ENCODE data around the gene PGK1. TPM values are rescaled to one million over a fixed set of nuclear protein-coding genes. Genes with fewer than 3 reads are reported as not detected.
A peak's percentile ranks its signal among the peaks of the same experiment; 100 is the strongest.
"Not testable (repeated sequence)": the region's sequence is repeated elsewhere in the genome, so short reads cannot be mapped to it uniquely, and the experiment has no call there.

The PGK1 gene
- total RNA-seq, 1 experiment from 2014 or later: 432 TPM

DNA sequence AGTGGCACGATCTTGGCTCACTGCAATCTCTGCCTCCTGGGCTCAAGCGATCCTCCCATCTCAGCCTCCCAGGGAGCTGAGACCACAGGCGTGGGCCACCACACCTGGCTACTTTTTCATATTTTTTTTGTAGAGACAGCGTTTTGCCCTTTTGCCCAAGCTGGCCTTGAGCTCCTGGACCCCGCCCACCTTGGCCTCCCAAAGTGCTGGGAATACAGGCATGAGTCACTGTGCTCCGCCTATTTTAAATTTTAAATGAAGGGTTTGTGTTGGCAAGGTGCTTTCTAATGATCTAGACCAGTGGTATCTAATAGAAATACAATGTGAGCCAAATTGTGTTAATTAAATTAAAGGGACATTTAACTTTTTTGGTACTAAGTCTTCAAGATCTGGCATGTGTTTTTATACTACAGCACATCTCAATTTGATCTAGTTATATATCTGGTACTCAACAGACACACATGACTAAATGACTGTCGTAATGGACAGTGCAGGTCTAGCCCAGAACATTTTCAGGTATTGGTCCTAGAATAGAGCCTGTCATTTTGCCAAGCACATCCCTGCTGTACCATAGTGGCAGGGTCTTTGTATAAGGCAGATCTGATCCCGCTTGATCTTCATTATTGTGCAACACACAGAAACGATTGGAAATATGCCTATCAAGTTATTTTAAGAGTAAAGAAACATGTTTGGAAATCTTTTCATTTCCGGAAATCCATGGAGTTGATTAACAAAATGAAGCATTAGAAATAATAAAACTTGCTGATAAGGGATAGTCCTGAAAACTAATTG is 7.3 kb downstream of the PGK1 start:
- DNase-seq (ENCODE audit: low spot score): no peak

DNA sequence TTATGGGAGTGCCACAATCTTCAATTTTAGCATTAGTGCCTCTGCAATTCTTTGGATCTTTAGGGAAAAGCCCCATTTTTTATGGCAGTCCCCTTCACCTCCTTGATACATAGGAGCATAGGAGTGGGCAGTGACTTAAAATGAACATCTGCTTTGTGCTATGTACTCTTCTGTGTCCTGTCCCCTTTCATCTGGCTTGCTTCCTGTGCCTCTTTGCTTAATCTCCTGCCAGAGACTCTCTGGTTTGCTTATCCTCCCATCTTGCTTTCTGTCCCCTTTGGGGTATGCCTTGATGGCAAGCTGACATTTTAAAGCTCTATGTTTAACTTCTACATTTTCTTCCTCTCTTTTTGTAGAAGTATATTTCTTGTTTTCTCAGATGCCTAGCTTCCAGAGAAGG is 12.3 kb downstream of the PGK1 start:
- no peak for DNase-seq (ENCODE audit: low spot score)

DNA sequence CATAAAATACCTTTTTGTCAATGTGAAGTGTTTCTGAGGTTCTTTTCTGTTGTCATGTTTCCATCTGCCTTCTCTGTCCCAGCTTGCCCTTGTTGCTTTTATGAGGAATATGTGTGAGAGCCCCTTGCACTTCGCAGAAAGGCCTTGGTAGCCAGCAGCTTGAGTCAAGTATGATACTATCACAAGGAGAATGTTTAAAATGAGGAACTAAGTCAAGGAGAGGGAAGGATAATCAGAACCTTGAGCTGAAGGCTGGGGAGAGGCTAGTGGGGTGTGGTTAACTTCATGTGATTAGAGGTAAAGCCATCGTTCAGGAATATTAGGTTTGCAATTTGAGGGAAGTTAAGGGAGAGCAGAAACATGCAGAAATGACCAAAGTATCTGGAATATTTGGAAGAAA is 12.7 kb downstream of the PGK1 start:
- no peak for DNase-seq (ENCODE audit: low spot score)

DNA sequence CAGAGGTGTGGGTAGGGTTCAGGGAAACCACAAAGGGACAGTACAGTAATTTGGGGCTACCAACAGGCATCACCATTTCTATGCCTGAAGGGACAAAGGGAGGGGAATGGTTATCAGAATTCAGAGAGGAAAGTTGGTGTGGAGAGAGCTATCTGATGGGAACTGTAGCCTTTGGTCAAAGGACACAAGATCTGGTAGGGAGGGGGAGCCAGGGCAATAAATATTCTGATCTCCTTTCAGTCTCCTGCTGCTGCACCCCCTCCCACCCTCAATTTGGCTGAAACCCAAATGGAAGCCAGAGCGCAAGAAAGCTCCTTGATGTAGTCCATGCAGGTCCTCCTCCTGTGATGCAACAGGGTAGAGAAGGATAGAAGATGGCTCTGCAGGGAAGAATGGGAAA is 14.6 kb downstream of the PGK1 start:
- no peak for DNase-seq (ENCODE audit: low spot score)

DNA sequence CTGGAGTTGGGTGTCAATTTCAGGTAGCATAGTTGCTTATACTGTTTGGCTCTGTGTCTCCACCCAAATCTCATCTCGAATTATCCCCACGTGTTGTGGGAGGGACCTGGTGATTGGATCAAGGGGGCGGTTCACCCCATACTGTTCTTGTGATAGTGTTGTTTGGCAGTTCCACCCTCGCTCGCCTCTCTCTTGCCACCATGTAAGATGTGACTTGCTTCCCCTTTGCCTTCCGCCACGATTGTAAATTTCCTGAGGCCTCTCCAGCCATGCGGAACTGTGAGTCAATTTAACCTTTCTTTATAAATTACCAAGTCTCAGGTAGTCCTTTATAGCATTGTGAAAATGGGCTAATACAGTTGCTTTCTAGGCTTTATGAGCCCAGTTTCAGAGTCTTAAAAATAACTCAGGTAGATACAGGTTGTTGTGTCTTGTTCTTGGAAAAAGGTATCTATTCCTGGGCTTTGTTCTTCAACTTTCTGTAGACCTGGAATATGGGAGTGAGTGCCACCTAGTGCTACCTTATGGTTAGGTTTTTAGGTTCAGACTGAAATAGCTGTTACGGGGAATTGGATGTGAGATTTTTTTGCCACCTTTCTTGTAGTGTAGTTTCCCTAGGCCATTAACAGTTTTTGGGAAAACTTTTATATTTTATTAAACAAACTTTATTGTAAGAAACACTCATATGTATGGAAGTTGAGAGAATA is 15.6 kb downstream of the PGK1 start:
- no peak for DNase-seq (ENCODE audit: low spot score)

DNA sequence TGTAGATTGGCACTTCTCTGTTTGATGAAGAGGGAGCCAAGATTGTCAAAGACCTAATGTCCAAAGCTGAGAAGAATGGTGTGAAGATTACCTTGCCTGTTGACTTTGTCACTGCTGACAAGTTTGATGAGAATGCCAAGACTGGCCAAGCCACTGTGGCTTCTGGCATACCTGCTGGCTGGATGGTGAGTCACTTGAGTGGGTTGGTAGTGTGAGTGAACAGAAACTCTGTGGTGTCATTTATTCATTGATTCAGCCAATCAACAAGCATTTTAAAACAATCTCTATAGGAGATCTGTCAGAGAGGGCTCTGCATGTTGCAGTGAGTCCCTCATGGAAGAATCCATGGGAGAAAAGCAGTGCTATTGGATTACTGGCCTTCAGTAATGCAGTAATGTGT is 19.1 kb downstream of the PGK1 start:
- no peak for DNase-seq (ENCODE audit: low spot score)

DNA sequence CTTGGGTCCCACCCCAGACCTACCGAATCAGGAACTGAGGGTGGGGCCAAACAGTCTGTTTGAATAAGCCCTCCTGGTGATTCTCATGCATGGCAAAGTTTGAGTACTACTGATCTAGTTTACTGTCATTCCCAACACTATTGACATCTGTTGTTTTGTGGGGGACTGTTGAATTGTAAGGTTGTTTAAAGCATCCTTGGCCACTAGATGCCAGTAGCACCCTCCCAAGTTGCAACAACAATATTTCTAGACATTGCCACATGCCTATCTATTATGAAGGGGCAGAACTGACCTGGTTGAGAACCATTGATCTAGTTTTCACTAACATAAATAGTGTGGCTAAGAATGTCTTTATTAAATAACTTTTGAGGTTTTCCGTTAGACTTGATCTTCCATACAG is 20.3 kb downstream of the PGK1 start:
- no peak for DNase-seq (ENCODE audit: low spot score)

DNA sequence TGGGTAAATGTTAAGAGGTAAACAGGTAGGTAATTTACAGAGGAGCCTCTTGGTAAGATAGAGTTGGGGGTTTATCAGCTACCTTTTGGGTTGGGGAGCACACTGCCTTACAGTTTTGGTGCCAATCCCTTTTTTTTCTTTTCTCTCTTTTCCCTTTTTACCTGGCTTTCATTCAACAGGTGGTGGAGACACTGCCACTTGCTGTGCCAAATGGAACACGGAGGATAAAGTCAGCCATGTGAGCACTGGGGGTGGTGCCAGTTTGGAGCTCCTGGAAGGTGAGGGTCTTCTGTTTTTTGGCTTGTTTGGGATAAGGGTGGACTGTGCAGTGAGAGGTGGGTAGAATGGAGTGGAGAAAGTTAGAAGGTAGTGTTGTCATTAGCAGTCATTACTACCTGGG is 21.1 kb downstream of the PGK1 start:
- no peak for DNase-seq (ENCODE audit: low spot score)

DNA sequence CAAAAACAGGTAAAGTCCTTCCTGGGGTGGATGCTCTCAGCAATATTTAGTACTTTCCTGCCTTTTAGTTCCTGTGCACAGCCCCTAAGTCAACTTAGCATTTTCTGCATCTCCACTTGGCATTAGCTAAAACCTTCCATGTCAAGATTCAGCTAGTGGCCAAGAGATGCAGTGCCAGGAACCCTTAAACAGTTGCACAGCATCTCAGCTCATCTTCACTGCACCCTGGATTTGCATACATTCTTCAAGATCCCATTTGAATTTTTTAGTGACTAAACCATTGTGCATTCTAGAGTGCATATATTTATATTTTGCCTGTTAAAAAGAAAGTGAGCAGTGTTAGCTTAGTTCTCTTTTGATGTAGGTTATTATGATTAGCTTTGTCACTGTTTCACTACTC is 21.7 kb downstream of the PGK1 start:
- not testable (repeated sequence) for DNase-seq (ENCODE audit: low spot score)

DNA sequence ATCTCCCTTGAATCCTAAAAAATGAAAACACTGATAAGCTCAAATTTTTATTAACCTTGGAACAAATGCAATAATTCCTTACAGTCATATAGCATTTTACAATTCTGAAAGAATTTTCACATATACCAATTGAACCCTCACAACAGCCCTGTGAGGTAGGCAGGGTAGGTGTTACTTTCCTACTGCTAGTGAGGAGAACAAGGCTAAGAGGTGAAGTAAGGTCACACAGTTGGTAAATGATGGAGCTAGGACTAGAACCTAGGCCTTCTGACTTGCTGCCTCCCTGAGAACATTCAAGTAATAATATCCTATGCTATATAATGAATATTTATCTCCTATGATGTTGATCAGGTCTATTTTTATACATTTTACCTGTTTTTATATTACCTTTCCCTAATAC is 25.7 kb downstream of the PGK1 start:
- no peak for DNase-seq (ENCODE audit: low spot score)

DNA sequence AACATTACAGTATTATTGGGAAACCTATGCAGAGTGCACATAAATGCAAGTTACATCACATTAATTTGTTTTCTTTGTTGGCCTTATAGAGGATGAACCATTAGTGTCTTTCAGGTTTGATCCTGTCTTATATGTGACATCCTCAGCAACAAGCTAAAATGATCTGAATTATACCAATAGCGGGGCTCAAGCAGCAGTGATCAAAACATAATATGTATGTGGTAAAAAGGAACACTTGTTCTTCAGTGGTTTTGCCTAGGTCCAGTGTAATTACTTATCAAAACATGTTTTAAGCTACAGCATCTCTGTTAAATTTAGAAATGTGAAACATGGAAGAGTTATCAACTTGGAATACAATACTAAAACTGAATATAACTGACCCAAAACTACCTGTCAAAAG is 26.3 kb downstream of the PGK1 start:
- no peak for DNase-seq (ENCODE audit: low spot score)

DNA sequence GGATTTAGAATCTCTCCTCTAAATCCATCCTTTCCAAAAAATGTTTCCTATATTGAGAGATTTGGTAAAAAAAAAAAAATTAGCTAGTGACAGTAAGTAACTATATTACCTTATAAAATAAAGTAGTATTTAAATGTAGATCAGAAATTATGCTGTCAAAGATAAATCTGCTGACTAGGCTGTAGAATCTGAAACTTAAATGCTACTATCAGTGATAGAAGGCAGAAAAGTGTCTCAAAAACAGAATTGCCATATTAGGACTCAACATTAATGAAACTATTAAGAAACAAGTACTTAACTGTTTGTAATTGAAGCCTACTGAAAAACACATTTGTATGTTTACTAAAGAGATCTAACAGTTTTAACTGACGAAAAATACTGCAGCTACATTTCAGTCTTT is 27.1 kb downstream of the PGK1 start:
- no peak for DNase-seq (ENCODE audit: low spot score)

DNA sequence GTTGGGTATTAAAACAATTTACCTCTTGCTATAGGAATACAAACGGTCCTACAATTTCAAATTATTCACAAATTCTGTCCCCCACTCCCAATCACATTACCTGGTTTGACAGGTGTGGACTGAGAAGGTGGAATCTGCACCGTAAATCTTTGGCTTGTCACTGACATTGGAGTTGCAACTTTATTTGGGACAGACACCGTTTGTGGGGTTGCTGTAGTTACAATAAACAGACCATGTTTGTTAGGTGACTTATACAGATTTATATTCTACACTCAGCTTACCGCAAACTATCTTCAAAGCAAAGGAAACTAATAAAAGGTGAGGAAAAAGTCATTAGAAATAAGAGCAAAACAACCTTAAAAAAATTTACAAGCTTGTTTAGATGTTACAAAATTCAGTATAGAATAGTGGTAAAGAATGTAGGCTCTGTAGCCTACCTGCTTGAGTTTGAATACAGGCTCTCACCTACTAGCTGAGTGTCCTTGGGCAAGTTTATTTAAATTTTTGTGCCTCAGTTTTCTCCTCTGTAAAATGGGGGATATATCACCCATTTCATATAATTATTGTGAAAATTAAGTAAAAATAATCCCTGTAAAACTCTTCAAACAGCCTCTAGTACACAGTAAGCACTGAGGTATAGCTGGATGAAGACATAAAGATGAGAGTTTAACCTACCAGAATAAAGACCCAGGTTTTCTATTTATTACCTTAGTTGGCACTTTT is 29.4 kb downstream of the PGK1 start:
- no peak for DNase-seq (ENCODE audit: low spot score)

DNA sequence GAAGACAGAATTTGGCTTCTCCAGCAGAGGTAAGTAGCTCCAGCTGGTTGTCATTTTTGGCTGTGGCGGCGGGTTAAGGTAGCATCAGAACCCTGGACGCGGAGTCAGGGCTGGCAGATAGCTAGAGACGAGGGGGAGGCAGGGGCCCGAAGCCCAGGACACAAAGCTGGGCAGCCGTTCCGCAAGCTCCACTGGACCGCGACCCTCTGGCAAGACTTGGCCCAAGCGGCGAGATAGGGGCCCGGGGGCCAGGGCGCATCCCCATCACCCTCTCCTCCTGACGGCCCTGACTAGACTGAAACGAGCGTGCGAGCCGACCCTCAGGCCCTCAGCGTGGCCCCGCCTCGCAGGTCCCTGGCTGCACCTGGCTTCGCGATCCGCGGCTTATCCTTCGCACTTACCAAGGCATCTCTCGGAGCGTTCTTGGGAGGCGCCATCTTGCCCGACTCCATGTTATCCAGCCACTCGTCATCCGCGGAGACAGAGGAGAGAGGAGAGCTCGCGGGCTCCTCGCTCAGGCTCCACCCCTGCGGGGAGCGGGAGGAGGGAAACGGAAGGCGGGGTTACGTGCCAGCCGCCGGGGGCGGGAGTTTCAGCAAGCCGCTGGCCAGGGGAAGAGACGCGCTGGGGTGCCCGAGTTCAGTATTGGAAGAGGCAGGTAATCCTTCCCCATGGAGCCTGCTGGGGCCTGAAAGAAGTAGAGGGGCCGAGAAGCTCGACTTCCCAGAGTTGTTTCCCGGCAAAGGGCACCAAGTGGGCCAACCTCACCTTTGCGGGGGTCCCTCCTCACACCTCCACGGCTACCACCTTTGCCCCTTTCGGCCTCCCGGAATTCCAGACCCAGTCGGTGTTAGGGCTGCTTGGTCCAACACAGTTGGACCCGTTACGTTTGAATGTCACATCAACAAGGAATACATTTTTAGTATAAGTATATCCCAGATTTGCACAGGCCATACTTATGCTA is 35.4 kb downstream of the PGK1 start, which contains the start of gene TAF9B:
TSS of gene TAF9B (minus strand) at position 491 of the 964 bp plus-strand sequence. CDS start at position 452, 39 bp downstream.
- DNase-seq (ENCODE audit: low spot score): peak; percentile 71

DNA sequence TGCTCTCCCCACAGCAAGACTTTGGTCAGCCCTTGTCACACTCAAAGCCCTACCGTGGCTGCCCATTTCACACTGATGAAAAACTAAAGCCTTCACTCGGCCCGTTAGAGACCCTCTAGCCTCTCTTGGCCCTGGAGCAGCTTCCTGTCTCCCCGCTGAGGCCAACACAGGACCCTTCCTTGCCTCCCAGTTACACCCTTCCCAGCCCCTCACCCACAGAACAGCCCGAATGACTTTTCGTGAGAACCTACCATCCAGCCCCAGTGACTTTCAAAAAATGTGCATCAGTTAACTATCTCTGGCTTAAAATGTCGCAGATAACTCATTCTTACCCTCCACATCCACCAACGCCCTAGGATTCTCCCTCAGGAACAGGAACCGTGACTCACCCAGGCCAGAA is 36.2 kb downstream of the PGK1 start:
- DNase-seq (ENCODE audit: low spot score): no peak

DNA sequence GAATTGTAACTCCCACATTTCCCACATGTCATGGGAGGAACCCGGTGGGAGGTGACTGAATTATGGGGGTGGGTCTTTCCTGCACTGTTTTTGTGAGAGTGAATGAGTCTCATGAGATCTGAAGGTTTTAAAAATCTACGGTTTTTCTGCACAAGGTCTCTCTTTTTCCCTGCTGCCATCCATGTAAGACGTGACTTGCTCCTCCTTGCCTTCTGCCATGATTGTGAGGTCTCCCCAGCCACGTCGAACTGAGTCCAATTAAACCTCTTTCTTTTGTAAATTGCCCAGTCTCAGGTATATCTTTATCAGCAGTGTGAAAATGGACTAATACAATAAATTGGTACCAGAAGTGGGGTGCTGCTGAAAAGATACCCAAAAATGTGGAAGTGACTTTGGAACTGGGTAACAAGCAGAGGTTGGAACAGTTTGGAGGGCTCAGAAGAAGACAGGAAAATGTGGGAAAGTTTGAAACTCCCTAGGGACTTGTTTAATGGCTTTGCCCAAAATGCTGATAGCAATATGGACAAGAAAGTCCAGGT is 43.0 kb downstream of the PGK1 start:
- not testable (repeated sequence) for DNase-seq (ENCODE audit: low spot score)

DNA sequence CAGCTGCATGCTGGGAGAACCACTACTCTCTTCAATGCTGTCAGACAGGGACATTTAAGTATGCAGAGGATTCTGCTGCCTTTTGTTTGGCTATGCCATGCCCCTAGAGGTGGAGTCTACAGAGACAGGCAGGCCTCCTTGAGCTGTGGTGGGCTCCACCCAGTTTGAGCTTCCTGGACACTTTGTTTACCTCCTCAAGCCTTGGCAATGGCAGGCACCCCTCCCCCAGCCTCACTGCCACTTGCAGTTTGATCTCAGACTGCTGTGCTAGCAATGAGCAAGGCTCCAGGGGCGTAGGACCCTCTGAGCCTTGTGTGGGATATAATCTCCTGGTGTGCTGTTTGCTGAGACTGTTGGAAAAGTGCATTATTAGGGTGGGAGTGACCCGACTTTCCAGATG is 53.3 kb downstream of the PGK1 start:
- DNase-seq (ENCODE audit: low spot score): not testable (repeated sequence)

DNA sequence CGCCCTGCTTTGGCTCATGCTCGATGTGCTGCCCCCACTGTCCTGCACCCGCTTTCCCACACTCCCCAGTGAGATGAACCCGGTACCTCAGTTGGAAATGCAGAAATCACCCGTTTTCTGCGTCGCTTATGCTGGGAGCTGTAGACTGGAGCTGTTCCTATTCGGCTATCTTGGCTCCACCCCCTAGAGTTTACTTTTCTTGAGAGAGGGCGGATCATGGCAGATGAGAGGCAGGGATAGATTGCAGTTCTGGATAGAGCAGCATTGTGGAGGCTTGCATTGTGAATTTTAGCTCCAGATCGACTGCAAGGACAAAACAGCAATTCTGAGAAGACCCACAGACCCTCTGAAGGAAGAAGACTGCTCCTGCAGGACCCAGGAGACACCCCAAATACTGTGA is 53.8 kb downstream of the PGK1 start:
- DNase-seq (ENCODE audit: low spot score): not testable (repeated sequence)

DNA sequence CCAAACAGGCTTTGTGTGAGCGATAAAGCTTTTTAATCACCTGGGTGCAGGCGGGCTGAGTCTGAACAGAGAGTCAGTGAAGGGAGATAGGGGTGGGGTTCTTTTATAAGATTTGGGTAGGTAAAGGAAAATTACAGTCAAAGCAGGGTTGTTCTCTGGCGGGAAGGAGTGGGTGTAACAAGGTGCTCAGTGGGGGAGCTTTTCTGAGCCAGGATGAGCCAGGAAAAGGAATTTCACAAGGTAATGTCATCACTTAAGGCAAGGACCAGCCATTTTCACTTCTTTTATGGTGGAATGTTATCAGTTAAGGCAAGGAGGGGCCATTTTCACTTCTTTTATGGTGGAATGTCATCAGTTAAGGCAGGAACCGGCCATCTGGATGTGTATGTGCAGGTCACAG is 56.7 kb downstream of the PGK1 start:
- not testable (repeated sequence) for DNase-seq (ENCODE audit: low spot score)

DNA sequence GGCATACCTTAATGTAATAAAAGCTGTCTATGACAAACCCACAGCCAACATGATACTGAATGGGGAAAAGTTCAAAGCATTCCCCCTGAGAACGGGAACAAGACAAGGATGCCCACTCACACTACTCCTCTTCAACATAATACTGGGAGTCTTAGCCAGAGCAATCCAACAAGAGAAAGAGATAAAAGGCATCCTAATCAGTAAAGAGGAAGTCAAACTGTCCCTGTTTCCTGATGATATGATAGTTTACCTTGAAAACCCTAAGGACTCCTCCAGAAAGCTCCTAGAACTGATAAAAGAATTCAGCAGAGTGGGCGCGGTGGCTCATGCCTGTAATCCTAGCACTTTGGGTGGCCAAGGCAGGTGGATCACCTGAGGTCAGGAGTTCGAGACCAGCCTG is 59.1 kb downstream of the PGK1 start:
- not testable (repeated sequence) for DNase-seq (ENCODE audit: low spot score)

DNA sequence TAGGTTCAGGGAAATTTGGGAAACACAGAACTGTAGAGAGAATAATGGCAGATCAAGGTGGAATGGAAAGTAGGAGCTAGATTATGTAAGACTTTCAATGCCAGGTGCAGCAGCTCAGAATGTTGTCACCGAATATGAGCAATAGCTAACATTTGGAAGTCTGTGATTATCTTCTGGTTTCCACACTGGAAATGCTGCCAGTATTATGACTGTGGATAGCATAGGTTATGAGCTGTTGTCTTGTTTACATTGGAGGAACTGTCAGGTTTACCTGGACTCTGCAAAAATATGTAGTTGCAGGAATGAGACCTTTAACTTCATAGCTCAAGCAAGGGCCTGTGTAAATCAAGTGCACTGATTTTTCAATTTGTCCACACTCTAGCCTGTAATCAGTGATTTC is 61.4 kb downstream of the PGK1 start:
- DNase-seq (ENCODE audit: low spot score): no peak
